DMS53 treated with DMSO at 0.1 percent for 48 hours (cell line): ENCODE measurements around the gene DLG4.

Experiments used
- DNase-seq: peaks from one replicate; lab custom pipeline; 2025; ENCODE audit not compliant: unreplicated experiment; lab: John Stamatoyannopoulos, UW

The DLG4 gene

DNA sequence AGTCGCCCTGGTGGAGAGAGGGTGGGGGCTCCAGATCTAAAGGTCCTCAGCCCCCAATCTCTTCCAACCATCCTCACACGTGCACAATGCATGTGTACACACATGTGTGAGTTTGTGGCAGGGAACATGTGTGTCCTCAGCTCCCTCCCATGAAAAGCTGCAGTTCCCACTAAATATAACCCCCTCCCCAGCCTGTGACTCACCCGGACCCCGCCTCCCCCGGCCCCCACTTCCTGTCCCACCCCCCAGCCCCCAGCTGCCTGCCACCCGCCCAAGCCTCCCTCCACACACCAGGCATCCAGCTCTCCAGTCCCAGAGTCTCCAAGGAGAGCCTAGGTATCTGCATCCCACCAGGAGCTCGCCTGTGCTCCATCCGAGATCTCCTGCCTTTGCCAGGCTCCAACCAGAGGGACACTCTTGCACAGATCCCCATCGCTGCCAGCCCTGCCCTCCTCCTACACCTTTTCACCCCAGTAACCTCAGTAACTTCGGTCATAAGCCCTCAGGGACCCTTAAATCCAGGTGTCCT, 3.9 kb downstream of the DLG4 start:
- DNase-seq, result no peak

- DNase-seq, result no peak
Observed at GRCh38 chr17:7215136-7215638, 4.4 kb downstream of the DLG4 start.

- DNase-seq, result peak; percentile 97
Observed at GRCh38 chr17:7214300-7215135, 5.1 kb downstream of the DLG4 start.

DNA sequence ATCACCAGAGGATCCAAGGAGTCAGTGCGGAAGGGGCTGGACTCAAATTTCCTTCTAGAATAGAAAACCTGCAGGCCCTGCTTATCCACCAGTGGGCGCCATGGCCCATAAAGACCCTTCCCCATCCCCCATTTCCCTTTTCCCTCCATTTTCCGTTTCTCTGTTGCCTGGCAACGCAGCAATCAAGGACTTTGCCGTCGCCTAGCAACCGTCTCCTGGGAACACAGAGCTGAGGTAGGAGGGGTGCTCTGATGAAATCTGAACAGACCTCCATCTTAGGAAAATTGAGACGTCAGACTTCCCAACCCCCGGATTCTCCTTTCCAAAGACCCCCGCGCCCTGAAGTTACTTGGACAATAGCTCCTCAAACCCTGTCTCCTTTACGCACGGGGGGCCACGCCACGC, 5.7 kb downstream of the DLG4 start:
- DNase-seq, result peak; percentile 92

- DNase-seq, result no peak
Observed at GRCh38 chr17:7211491-7212273, 8.0 kb downstream of the DLG4 start.

DNA sequence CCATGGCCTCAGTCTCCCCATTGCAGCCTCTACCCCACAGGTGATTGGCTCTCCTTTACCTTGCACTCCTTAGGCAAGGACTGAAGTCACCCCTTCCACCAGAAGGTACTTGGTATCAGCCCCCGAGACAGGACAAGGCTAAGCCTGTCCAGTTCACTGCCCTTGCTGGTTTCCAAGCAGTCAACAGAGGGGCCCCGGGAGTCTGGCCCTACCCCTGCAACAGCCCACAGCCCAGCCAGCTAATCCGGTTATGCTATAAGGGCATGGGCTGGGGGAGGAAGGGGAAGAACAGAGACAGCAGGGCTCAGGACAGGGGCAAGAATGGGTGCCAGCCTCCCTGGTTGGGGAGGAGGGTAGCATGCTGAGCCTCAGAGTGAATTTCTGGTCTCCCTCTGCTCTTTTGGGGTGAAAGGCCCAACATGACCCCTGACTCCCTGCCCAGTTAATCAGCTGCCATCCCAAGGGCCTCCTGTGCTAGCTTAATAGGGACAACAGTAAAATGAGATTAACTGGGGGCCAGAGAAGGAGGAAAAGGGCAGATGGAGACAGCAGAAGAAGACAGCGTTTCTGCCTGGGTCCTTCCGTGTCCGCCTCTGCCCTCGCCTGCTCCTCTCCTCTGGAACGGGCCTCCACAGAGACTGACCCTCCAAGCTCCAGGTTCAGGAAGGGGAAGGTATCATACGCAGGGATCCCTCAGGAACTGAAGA, 10.7 kb downstream of the DLG4 start:
- DNase-seq, result no peak

- no peak for DNase-seq
Observed at GRCh38 chr17:7208027-7208571, 11.5 kb downstream of the DLG4 start.

- DNase-seq, result no peak
Observed at GRCh38 chr17:7207120-7208001, 12.3 kb downstream of the DLG4 start.

DNA sequence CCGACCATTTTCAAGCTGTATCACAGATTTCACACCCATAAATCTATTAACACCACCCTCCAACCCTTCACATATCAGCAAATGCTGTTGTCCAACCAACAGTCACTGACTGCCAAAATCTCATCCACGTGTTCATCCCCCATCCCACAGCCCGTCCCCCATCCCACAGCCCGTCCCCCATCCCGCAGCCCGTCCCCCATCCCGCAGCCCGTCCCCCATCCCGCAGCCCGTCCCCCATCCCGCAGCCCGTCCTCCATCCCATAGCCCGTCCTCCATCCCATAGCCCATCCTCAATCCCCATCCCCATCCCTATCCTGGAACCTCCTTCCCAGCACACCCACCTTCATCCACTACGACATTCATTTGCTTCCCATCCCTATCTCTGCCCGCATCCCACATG, 14.1 kb downstream of the DLG4 start:
- DNase-seq, result no peak

DNA sequence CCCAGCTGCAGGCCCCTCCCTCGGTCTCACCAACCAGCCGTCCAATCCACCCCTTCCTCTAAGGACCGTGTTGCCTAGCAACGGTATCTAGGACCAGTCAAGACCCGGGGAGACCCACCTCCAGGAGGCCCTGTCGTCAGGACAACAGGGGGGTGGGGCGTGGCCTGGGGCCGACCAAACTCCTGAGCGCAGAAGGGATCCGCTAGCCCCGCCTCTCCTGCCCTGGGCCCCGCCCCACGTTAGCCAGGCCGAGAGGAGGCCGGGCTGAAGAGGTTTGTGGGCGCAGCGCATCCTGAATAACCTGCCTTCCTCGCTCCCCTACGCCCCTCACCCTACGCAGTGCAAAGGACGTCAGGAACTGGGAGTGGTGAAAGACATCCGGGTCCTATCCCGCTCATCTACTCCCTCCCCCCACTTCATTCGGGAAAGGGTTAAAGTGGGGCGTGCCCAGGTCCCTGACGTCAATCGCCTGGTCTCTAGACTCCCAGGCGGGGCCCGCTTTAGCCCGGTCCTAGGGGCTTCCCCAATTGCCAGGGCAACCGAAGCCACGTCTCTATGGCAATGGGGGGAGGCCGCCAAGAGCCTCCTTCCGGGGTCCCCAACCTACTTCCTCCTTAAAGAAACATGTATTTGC, 14.7 kb downstream of the DLG4 start:
- DNase-seq, result peak; percentile 88

GRCh38 chr17:7204336-7204735, 15.3 kb downstream of the DLG4 start:
- no peak for DNase-seq

DNA sequence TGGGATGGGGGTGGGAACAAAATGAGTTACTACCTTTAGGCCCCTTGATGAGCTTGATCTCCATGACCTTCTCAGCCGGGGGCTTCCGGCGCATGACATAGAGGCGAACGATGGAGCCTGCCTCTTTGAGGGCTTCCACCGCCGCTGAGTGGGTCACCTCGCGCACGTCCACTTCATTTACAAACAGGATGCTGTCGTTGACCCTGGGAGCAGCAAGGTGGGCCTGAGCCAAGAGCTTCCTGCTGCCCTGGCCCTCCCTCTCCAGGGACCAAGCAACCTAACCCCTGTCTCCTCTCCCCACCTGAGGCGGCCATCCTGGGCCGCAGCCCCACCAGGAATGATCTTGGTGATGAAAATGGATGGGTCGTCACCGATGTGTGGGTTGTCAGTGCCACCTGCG, 16.2 kb downstream of the DLG4 start:
- DNase-seq, result no peak

DNA sequence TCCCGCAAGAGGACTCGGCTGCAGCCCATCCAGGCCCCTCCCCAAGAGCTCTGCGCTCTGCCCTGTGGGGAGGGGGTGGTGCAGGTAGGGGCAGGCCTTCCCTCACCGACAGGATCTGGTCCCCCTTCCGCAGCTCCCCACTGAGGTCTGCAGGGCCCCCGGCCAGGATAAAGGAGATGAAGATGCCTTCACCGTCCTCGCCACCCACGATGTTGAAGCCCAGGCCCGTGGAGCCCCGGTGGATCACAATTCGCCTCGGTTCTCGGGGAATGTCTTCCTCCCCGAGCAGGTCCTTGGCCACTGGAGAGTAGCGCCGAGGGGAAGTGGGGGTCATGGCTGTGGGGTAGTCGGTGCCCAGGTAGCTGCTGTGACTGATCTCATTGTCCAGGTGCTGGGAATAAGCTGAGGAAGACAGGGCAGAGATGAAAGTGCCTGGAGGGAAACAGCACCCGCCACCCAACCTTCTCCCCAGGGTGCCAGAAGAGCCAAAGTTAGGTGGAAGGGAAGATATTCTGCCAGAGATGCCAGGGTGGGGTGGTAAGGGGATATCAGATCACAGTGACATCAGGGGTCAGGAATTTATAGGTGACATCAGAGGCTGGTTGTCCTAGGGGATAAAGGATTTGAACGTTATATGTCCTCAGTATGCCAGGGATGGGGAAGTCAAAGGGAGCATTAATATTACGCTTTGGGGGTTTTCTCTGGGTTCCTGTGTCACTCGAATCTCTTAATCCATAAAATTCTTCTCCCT, 22.8 kb downstream of the DLG4 start:
- DNase-seq, result no peak

DNA sequence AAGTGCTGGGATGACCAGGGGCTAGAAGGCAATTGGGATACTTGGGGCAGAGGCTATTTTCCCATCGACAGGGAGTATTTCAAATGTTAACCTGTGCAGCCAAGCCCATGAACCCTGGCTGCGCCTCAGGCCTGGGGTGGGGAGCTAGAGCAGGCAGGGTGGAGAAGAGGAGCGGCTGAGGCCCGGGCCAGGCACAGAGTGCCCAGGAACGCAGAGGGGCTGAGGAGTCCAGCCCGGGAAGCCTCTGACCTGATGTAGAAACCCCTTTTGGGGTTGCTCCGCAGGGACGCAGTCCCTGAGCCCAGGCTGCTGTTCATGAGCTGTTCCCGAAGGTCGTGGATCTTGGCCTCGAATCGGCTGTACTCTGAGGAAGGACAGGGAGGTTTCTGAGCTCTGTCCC, 23.7 kb downstream of the DLG4 start:
- DNase-seq, result no peak

DNA sequence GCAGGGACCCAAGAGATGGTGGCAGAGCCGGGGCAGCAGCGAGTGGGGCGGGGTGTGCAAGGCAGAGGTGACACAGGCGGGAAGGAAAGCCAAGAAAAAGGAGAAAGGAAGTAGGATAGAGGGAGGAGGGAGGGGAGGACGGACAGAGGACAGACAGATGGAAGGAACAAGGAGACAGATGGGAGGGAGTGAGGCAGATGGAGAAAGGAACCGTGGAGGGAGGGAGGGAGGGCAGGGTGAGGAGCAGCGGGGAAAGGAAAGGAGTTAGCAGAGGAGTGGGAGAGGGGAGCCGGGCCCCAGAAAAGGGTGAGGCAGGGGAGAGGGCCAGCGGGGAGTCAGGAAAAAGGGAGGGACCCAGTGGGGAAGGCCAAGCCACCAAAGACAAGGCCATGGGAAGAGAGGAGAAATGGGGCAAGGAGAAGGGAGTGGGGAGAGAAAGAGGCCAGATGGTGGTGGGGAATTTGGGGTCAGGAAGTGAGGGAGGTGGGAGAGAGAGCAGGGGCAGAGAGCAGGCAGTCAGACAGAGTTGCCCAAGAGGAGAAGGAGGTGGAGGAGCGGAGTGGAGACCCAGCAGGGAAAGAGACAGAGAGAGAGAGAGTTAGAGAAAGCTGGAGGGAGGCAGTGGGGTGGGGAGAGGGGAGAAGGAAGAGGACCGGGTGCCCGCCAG, 27.2 kb downstream of the DLG4 start:
- DNase-seq, result no peak

- DNase-seq, result peak; percentile 9
Observed at GRCh38 chr17:7191571-7192270, 27.9 kb downstream of the DLG4 start.

GRCh38 chr17:7191069-7191468, 28.6 kb downstream of the DLG4 start:
- DNase-seq, result no peak
